HepG2 (cell line): ENCODE measurements around the gene AKAP1. TPM values are rescaled to one million over a fixed set of nuclear protein-coding genes. Genes with fewer than 3 reads are reported as not detected.

Experiments used
- ATF6 ChIP-seq: sonication (generic); formaldehyde crosslinking; conservative IDR thresholded peaks from 2 replicates; pipeline ENCODE4 v1.4.0; 2020; ENCODE audit warnings: missing genetic modification reagents
- CREM ChIP-seq, 2 experiments: sonication (generic) in 1 of 2; formaldehyde crosslinking in 1 of 2; IDR thresholded peaks; 2 replicates each; pipeline versions ENCODE4 v1.4.0 to v1.6.1; 2016 to 2020; ENCODE audit warnings: antibody characterized with exemption in 1 of 2, mild to moderate bottlenecking in 1 of 2, missing genetic modification reagents in 1 of 2
- ELF3 ChIP-seq: IDR thresholded peaks from 2 replicates; pipeline ENCODE4 v1.6.1; 2016; ENCODE audit warnings: missing genetic modification reagents, missing compliant biosample characterization
- FOXO4 ChIP-seq: sonication (generic); formaldehyde crosslinking; conservative IDR thresholded peaks from 2 replicates; pipeline ENCODE4 v1.8.1; 2023; ENCODE audit warnings: missing genetic modification reagents
- HNRNPK ChIP-seq: fragments of 200-400 bp; formaldehyde crosslinking; IDR thresholded peaks from 2 replicates; pipeline ENCODE4 v1.6.1; 2018; ENCODE audit warnings: low read length, low read depth, moderate library complexity, mild to moderate bottlenecking; ENCODE audit not compliant: poor library complexity, severe bottlenecking
- MYNN ChIP-seq: sonication (generic); formaldehyde crosslinking; IDR thresholded peaks from 2 replicates; pipeline ENCODE4 v1.4.0; 2020; ENCODE audit warnings: mild to moderate bottlenecking, low read depth, missing genetic modification reagents
- MYPOP ChIP-seq: sonication (generic); formaldehyde crosslinking; IDR thresholded peaks from 2 replicates; pipeline ENCODE4 v1.8.1; 2023; ENCODE audit warnings: mild to moderate bottlenecking, moderate library complexity, missing genetic modification reagents
- NCOA1 ChIP-seq: sonication (generic); formaldehyde crosslinking; IDR thresholded peaks from 2 replicates; pipeline ENCODE4 v1.9.0; 2021; ENCODE audit warnings: missing genetic modification reagents
- ZBTB25 ChIP-seq: IDR thresholded peaks from 2 replicates; pipeline ENCODE4 v1.6.1; 2018; ENCODE audit warnings: missing genetic modification reagents
- ZFAT ChIP-seq: sonication (generic); formaldehyde crosslinking; conservative IDR thresholded peaks from 2 replicates; pipeline ENCODE4 v1.8.1; 2023; ENCODE audit warnings: missing genetic modification reagents, inconsistent platforms
- ZKSCAN1 ChIP-seq: fragments of 150-350 bp; IDR thresholded peaks from 2 replicates; pipeline ENCODE4 v1.6.1; 2014; ENCODE audit warnings: low read length
- ZMAT5 ChIP-seq: sonication (generic); formaldehyde crosslinking; IDR thresholded peaks from 2 replicates; pipeline ENCODE4 v1.5.0; 2020; ENCODE audit warnings: mild to moderate bottlenecking, low read depth, missing genetic modification reagents, borderline replicate concordance
- ZNF136 ChIP-seq: sonication (generic); formaldehyde crosslinking; IDR thresholded peaks from 2 replicates; pipeline ENCODE4 v1.8.1; 2022; ENCODE audit warnings: low read depth, mild to moderate bottlenecking, moderate library complexity, missing genetic modification reagents
- ZNF280B ChIP-seq: sonication (generic); formaldehyde crosslinking; IDR thresholded peaks from 2 replicates; pipeline ENCODE4 v1.5.0; 2020; ENCODE audit warnings: missing genetic modification reagents, mild to moderate bottlenecking, borderline replicate concordance
- ZNF33B ChIP-seq: sonication (generic); formaldehyde crosslinking; IDR thresholded peaks from 2 replicates; pipeline ENCODE4 v1.5.1; 2020; ENCODE audit warnings: mild to moderate bottlenecking, missing genetic modification reagents
- ZNF350 ChIP-seq: sonication (generic); formaldehyde crosslinking; IDR thresholded peaks from 2 replicates; pipeline ENCODE4 v1.4.0; 2020; ENCODE audit warnings: mild to moderate bottlenecking, low read depth, missing genetic modification reagents, borderline replicate concordance
- ZNF451 ChIP-seq: sonication (generic); formaldehyde crosslinking; IDR thresholded peaks from 2 replicates; pipeline ENCODE4 v1.5.0; 2020; ENCODE audit warnings: mild to moderate bottlenecking, missing genetic modification reagents
- ZNF644 ChIP-seq: IDR thresholded peaks from 2 replicates; pipeline ENCODE4 v1.6.1; 2016; ENCODE audit warnings: low read depth
- ZNF724P ChIP-seq: sonication (generic); formaldehyde crosslinking; IDR thresholded peaks from 2 replicates; pipeline ENCODE4 v1.8.0; 2022; ENCODE audit warnings: missing genetic modification reagents, borderline replicate concordance
- ZNF768 ChIP-seq: sonication (generic); formaldehyde crosslinking; IDR thresholded peaks from 2 replicates; pipeline ENCODE4 v1.4.0; 2020; ENCODE audit warnings: missing genetic modification reagents
- ZNF83 ChIP-seq: sonication (generic); formaldehyde crosslinking; IDR thresholded peaks from 2 replicates; pipeline ENCODE4 v1.4.0; 2020; ENCODE audit warnings: missing genetic modification reagents, mild to moderate bottlenecking, borderline replicate concordance
- polyA plus RNA-seq, 8 experiments: library from polyadenylated mRNA; depleted of rRNA in 3 of 8; stranded (reverse) in 7 of 8; unstranded in 1 of 8; fragments of >200 nt; fragmentation: Illumina TruSeq in 4 of 8; extraction: Trizol in 4 of 8; gene quantifications; 2 replicates each; pipeline versions ENCODE4 v1.2.1 to v1.2.3, GENCODE V29; 2011 to 2016; ENCODE audit warnings: low read depth in 4 of 8, missing spikeins in 1 of 8, mixed read lengths in 1 of 8; ENCODE audit not compliant: insufficient read depth in 1 of 8
- total RNA-seq, 5 experiments: library from RNA; depleted of rRNA; stranded (reverse); fragments of >200 nt; fragmentation: Illumina TruSeq; extraction: Trizol; gene quantifications; 2 replicates each; pipeline ENCODE4 v1.2.3, GENCODE V29; 2016; ENCODE audit warnings: low read depth in 1 of 5

The AKAP1 gene
- total and polyA plus RNA-seq, 2 of the 13 experiments (the other 11 are each of a cell fraction or from before 2014, with no cell fraction given), result 101 to 131 TPM

GRCh38 chr17:57085448-57086068 is 512 bp downstream of the AKAP1 start (continued):
- TF ChIP-seq ZNF280B (CRISPR knock-in tag) (no peak), ZNF136 (peak; percentile 34; the same call in 1 of the 2 replicates), HNRNPK (peak; percentile 72), ZNF33B (no peak), ZBTB25 (CRISPR knock-in tag) (peak; percentile 92), ZNF83 (peak; percentile 94; the same call in 1 of the 2 replicates), NCOA1 (CRISPR knock-in tag) (peak; percentile 91; the same call in 1 of the 2 replicates), FOXO4 (CRISPR knock-in tag) (0 out of 2 replicates have a peak, but pooled peaks have one; percentile 6), ELF3 (CRISPR knock-in tag) (peak; percentile 72), MYPOP (CRISPR knock-in tag) (no peak; the same call in 1 of the 2 replicates), ATF6 (0 out of 2 replicates have a peak, but pooled peaks have one; percentile 42), ZNF724P (CRISPR knock-in tag) (peak; percentile 63; the same call in 1 of the 2 replicates), ZFAT (CRISPR knock-in tag) (no peak), ZNF451 (CRISPR knock-in tag) (peak; percentile 80), ZNF644 (CRISPR knock-in tag) (0 out of 2 replicates have a peak, but pooled peaks have one; percentile 31), ZNF768 (CRISPR knock-in tag) (peak; percentile 19; the same call in 1 of the 2 replicates), MYNN (CRISPR knock-in tag) (peak; percentile 12; the same call in 1 of the 2 replicates), ZKSCAN1 (0 out of 2 replicates have a peak, but pooled peaks have one; percentile 13), ZMAT5 (CRISPR knock-in tag) (0 out of 2 replicates have a peak, but pooled peaks have one; percentile 2), ZNF350 (peak; percentile 91; the same call in 1 of the 2 replicates), CREM (IDR thresholded peaks at IDR 0.05) (peak; percentile 62), CREM (CRISPR knock-in tag; IDR thresholded peaks at IDR 0.05) (no peak)
